Keratinocyte (primary cell): Measurements from ENCODE around the gene FXYD5. TPM values are rescaled to one million over a fixed set of nuclear protein-coding genes. Genes with fewer than 3 reads are reported as not detected.
A peak's percentile ranks its signal among the peaks of the same experiment; 100 is the strongest.

ENCODE experiments used
- DNase-seq: peaks from one replicate; pipeline ENCODE4 v3.0.0-alpha.2; 2011; ENCODE audit warnings: low read depth, missing footprints, low spot score
- FAIRE-seq: peaks from 2 replicates; lab custom pipeline; 2011; peaks lifted over from hg19 to GRCh38; lab: Jason Lieb, UNC
- H2AFZ ChIP-seq: 2 replicates; pipeline ENCODE4 v1.6.0; 2012; ENCODE audit warnings: low read length, control low read depth, inconsistent platforms; ENCODE audit not compliant: control insufficient read depth
- H3K27ac ChIP-seq: 2 replicates; pipeline ENCODE4 v1.5.1; 2011; ENCODE audit warnings: low read length; ENCODE audit not compliant: control insufficient read depth, insufficient read depth
- H3K27me3 ChIP-seq: 3 replicates; pipeline ENCODE4 v1.6.0; 2011; ENCODE audit warnings: low read length; ENCODE audit not compliant: control insufficient read depth, insufficient read depth; ENCODE audit errors: extremely low read depth
- H3K36me3 ChIP-seq, 2 experiments: 2 replicates in 1 of 2; 3 replicates in 1 of 2; pipeline ENCODE4 v1.5.1; 2011; ENCODE audit warnings: low read length in 2 of 2, mild to moderate bottlenecking in 1 of 2; ENCODE audit not compliant: control insufficient read depth in 2 of 2, insufficient read depth in 2 of 2; ENCODE audit errors: extremely low read depth in 1 of 2
- H3K4me1 ChIP-seq: 3 replicates; pipeline ENCODE4 v1.5.1; 2011; ENCODE audit warnings: low read length; ENCODE audit not compliant: control insufficient read depth, insufficient read depth; ENCODE audit errors: extremely low read depth
- H3K4me2 ChIP-seq: 3 replicates; pipeline ENCODE4 v1.6.0; 2011; ENCODE audit warnings: low read depth, low read length; ENCODE audit not compliant: control insufficient read depth, insufficient read depth; ENCODE audit errors: extremely low read depth
- H3K4me3 ChIP-seq, 3 experiments: fragments of 200-600 bp in 1 of 3; sonication (generic) in 1 of 3; 2 replicates in 2 of 3; 3 replicates in 1 of 3; pipeline ENCODE4 v1.5.1; 2011 to 2016; ENCODE audit warnings: low read length in 3 of 3, mild to moderate bottlenecking in 3 of 3, control low read depth in 2 of 3, inconsistent platforms in 1 of 3, low read depth in 1 of 3, mixed read lengths in 1 of 3, mixed run types in 1 of 3, moderate library complexity in 1 of 3; ENCODE audit not compliant: control insufficient read depth in 2 of 3, insufficient read depth in 2 of 3; ENCODE audit errors: extremely low read depth in 1 of 3
- H3K79me2 ChIP-seq: 2 replicates; pipeline ENCODE4 v1.6.0; 2012; ENCODE audit warnings: low read length; ENCODE audit not compliant: control insufficient read depth, insufficient read depth
- H3K9ac ChIP-seq: 3 replicates; pipeline ENCODE4 v1.6.0; 2011; ENCODE audit warnings: low read length; ENCODE audit not compliant: control insufficient read depth, insufficient read depth; ENCODE audit errors: extremely low read depth
- H3K9me1 ChIP-seq: 3 replicates; pipeline ENCODE4 v1.6.0; 2011; ENCODE audit warnings: low read length; ENCODE audit not compliant: control insufficient read depth, insufficient read depth; ENCODE audit errors: extremely low read depth
- H3K9me3 ChIP-seq: 2 replicates; pipeline ENCODE4 v1.5.1; 2012; ENCODE audit warnings: low read depth, low read length; ENCODE audit not compliant: control insufficient read depth
- H4K20me1 ChIP-seq: 3 replicates; pipeline ENCODE4 v1.6.0; 2011; ENCODE audit warnings: low read length; ENCODE audit not compliant: control insufficient read depth, insufficient read depth; ENCODE audit errors: extremely low read depth
- CTCF ChIP-seq, 3 experiments: IDR thresholded peaks in 1 of 3; conservative IDR thresholded peaks in 1 of 3; optimal IDR thresholded peaks in 1 of 3; 2 replicates in 2 of 3; 3 replicates in 1 of 3; pipeline versions ENCODE3 to v1.5.1; 2011; ENCODE audit warnings: low read length in 3 of 3, mild to moderate bottlenecking in 3 of 3, moderate library complexity in 2 of 3, control low read depth in 1 of 3, inconsistent platforms in 1 of 3; ENCODE audit not compliant: insufficient read depth in 2 of 3; ENCODE audit errors: extremely low read depth in 1 of 3
- EZH2 ChIP-seq: IDR thresholded peaks from one replicate; pipeline ENCODE4 v1.6.1; 2012; ENCODE audit warnings: inconsistent platforms, mild to moderate bottlenecking, low read length, moderate library complexity
- dilution Hi-C: fragments of 300-500 bp; cut with MboI; formaldehyde crosslinking; loops from one replicate; pipeline ENCODE4 v1.7.0; 2020; ENCODE audit warnings: low sequenced_read_pairs; ENCODE audit not compliant: extremely low pct_ligation_motif_present
- polyA plus RNA-seq, 5 experiments: library from polyadenylated mRNA; depleted of rRNA in 3 of 5; stranded (reverse) in 3 of 5; stranded (forward) in 1 of 5; unstranded in 1 of 5; fragments of >200 nt; gene quantifications; 1 replicate in 1 of 5; 2 replicates in 3 of 5; 3 replicates in 1 of 5; pipeline versions ENCODE4 v1.2.1 to v1.2.3, GENCODE V29; 2011 to 2012; ENCODE audit warnings: missing spikeins in 2 of 5, low read depth in 1 of 5, low replicate concordance in 1 of 5

The FXYD5 gene
- polyA plus RNA-seq, 1 donor (not counting 4 experiments of a cell fraction or from before 2014, with no cell fraction given): 122 TPM

- dilution Hi-C loops: no loop called here
- H3K27me3 ChIP-seq: no peaks in the 10 kb centered on the region
- no peaks in the 10 kb centered on the region for H3K9me3 ChIP-seq
- H4K20me1 ChIP-seq: no peaks in the 10 kb centered on the region
- no peak for DNase-seq
- no peaks in the 10 kb centered on the region for H3K9me1 ChIP-seq
- TF ChIP-seq EZH2: no peak
- no peak for TF ChIP-seq CTCF (optimal IDR thresholded peaks at IDR 0.05 in 1 of 3, IDR thresholded peaks at IDR 0.05 in 1 of 3, conservative IDR thresholded peaks at IDR 0.05 in 1 of 3; ENCODE audit: extremely low read depth in 1 of 3, insufficient read depth in 2 of 3, low read length in 3 of 3)
- H3K4me2 ChIP-seq: peak overlapping the region; percentile 6
- H3K79me2 ChIP-seq: peaks cover 4% of the 10 kb centered on the region
- H3K9ac ChIP-seq: no peak overlapping the region
- FAIRE-seq: no peak
- no peak overlapping the region for H3K27ac ChIP-seq
- no peak overlapping the region for H3K4me3 ChIP-seq
- peaks cover 57% of the 10 kb centered on the region for H3K4me1 ChIP-seq
- no peak overlapping the region for H2AFZ ChIP-seq
- H3K36me3 ChIP-seq: peaks cover 5 to 7% of the 10 kb centered on the region in 2 experiments
Measured at GRCh38 chr19:35125749-35126623, 28.5 kb upstream of the FXYD5 start.

- FAIRE-seq: no peak
Measured at GRCh38 chr19:35126624-35126959, 27.9 kb upstream of the FXYD5 start.

More at GRCh38 chr19:35126624-35126959, 27.9 kb upstream of the FXYD5 start:
- H3K4me3 ChIP-seq: no peak overlapping the region
- H3K9me1 ChIP-seq: no peaks in the 10 kb centered on the region
- no peaks in the 10 kb centered on the region for H4K20me1 ChIP-seq
- no peak overlapping the region for H3K4me2 ChIP-seq
- TF ChIP-seq EZH2 (no peak), CTCF (optimal IDR thresholded peaks at IDR 0.05 in 1 of 3, IDR thresholded peaks at IDR 0.05 in 1 of 3, conservative IDR thresholded peaks at IDR 0.05 in 1 of 3; ENCODE audit: extremely low read depth in 1 of 3, insufficient read depth in 2 of 3, low read length in 3 of 3) (no peak)
- no peaks in the 10 kb centered on the region for H3K79me2 ChIP-seq
- peaks cover 51% of the 10 kb centered on the region for H3K4me1 ChIP-seq
- no peak overlapping the region for H2AFZ ChIP-seq
- H3K27me3 ChIP-seq: no peaks in the 10 kb centered on the region
- peaks cover under 1 to 2% of the 10 kb centered on the region in 2 experiments for H3K36me3 ChIP-seq
- dilution Hi-C loops: no loop called here
- no peaks in the 10 kb centered on the region for H3K9me3 ChIP-seq
- no peak overlapping the region for H3K9ac ChIP-seq
- no peak overlapping the region for H3K27ac ChIP-seq
- DNase-seq: no peak
